Measurements from ENCODE around the gene ALG1L2. TPM values are rescaled to one million over a fixed set of nuclear protein-coding genes. Genes with fewer than 3 reads are reported as not detected.
"Not testable (repeated sequence)": the region's sequence is repeated elsewhere in the genome, so short reads cannot be mapped to it uniquely, and the experiment has no call there.

The ALG1L2 gene
- total and polyA plus RNA-seq, 9 donors = 0.54 to 3.5 (median 1.5) TPM; not detected in 4

- H3K36me3 ChIP-seq; H3K27me3 ChIP-seq; intact Hi-C loops (cut with DNase I); H3K9me3 ChIP-seq; H3K4me1 ChIP-seq (ENCODE audit: insufficient read depth): not testable (repeated sequence)
- H3K27ac ChIP-seq = peak overlapping the region; percentile 91 to 93
- peak; percentile 99 to 100 (median 100) for DNase-seq
- peak overlapping the region; percentile 55 for H3K4me3 ChIP-seq
- TF ChIP-seq POLR2A (IDR thresholded peaks at IDR 0.05) = peak; percentile 47
- 1 to 2% (median 1%) methylated on average over 30 to 62 of the region's 63 CpGs for WGBS, 3 donors
These were observed 30.5 kb downstream of the ALG1L2 start for GRCh38 chr3:130111865-130112747.

DNA sequence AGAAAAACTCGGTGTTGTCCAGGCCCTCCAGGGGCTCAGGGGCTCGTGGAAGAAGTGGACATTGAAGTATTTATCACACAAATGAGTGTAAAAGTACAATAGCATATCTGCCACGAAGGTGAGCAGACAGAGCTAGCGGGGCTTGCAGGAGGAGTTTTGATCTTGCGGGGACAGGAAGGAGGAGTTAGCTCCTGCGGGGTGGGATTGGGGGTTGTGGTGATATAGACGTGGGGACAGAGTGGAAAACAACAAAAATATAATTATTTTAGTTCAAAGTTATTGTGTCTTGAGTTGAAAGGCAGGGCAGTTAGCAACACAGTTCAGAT is 31.1 kb downstream of the ALG1L2 start:
- H3K9me3 ChIP-seq; H3K36me3 ChIP-seq; DNase-seq; H3K27me3 ChIP-seq; H3K4me1 ChIP-seq (ENCODE audit: insufficient read depth); intact Hi-C loops (cut with DNase I): not testable (repeated sequence)
- WGBS, 3 donors = 15 to 23% (median 20%) methylated on average over 7 of the region's 7 CpGs
- Histone ChIP-seq H3K4me3 (peak overlapping the region; percentile 55), H3K27ac (peak overlapping the region; percentile 91 to 93)

GRCh38 chr3:130115400-130115799 is 33.8 kb downstream of the ALG1L2 start:
- H3K9me3 ChIP-seq; intact Hi-C loops (cut with DNase I): not testable (repeated sequence)

DNA sequence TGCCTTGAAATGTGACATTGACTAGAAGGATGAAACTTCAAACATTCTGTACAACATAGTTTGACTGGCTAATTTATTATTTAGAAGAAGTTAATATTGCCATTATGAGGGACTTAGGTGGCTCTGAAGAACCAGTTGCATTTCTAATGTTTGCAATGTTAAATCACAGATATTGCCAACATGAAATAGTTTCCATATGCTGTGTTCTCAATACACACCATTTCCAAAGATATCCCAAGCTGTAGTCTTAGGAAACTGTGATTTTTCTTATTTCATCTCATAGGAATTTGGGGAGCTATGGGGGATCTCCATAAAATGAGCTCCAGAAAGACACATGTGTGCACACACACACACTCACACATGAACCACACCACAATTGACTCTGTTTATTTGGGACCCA is 36.3 kb downstream of the ALG1L2 start:
- Histone ChIP-seq H3K27ac (no peak overlapping the region), H3K9me3 (no peaks in the 10 kb centered on the region), H3K4me1 (ENCODE audit: insufficient read depth) (peaks cover 6% of the 10 kb centered on the region), H3K36me3 (no peaks in the 10 kb centered on the region), H3K4me3 (no peak overlapping the region), H3K27me3 (no peaks in the 10 kb centered on the region)
- TF ChIP-seq EP300 (IDR thresholded peaks at IDR 0.05) (no peak), CTCF (IDR thresholded peaks at IDR 0.05) (no peak), POLR2A (IDR thresholded peaks at IDR 0.05) (no peak)
- intact Hi-C loops (cut with DNase I) = no loop called here
- DNase-seq = no peak

More at GRCh38 chr3:130115400-130115799, 33.8 kb downstream of the ALG1L2 start:
- H3K27ac ChIP-seq; H3K4me1 ChIP-seq (ENCODE audit: insufficient read depth); H3K4me3 ChIP-seq; DNase-seq; H3K27me3 ChIP-seq; H3K36me3 ChIP-seq: not testable (repeated sequence)
- 67 to 73% (median 70%) methylated on average over 2 of the region's 2 CpGs for WGBS, 3 donors

- WGBS, 3 donors = 5 to 14% (median 8%) methylated on average over 9 of the region's 9 CpGs
These were observed 38.2 kb downstream of the ALG1L2 start for GRCh38 chr3:130119824-130120223.

DNA sequence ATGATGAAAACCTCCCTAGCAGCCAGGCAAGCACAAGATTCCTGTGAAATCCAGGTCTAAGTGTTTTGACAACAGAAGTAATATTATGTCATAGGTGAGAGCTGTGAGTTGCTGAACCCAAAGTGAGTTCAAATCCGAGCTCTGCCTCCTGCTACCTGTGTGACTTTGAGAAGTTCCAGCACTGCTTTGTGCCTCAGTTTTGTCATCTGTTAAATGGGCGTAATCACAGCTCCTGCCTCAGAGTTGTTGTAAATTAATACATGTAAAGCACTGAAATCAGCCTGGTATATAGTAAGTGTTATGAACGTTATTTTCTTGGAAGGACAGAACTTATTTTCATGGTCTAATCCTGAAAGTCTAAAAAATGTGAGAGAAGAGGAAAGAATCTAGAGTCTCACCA is 38.7 kb downstream of the ALG1L2 start:
- H3K9me3 ChIP-seq; H3K36me3 ChIP-seq; H3K4me3 ChIP-seq; H3K4me1 ChIP-seq (ENCODE audit: insufficient read depth); intact Hi-C loops (cut with DNase I); H3K27me3 ChIP-seq; DNase-seq: not testable (repeated sequence)
- H3K27ac ChIP-seq = peak overlapping the region in 1 of 2 donors; percentile 65
- WGBS, 3 donors = 59 to 65% (median 63%) methylated on average over 3 of the region's 3 CpGs

More at GRCh38 chr3:130119824-130120223, 38.2 kb downstream of the ALG1L2 start:
- DNase-seq = peak; percentile 58 to 73 (median 66)
- intact Hi-C loops (cut with DNase I); H3K36me3 ChIP-seq; H3K4me3 ChIP-seq; H3K27me3 ChIP-seq; H3K9me3 ChIP-seq; H3K4me1 ChIP-seq (ENCODE audit: insufficient read depth): not testable (repeated sequence)
- H3K27ac ChIP-seq = peak overlapping the region in 1 of 2 donors; percentile 65

GRCh38 chr3:130122891-130123775 is 41.5 kb downstream of the ALG1L2 start:
- DNase-seq = peak; percentile 60 to 83 (median 66)
- 6 to 9% (median 6%) methylated on average over 17 of the region's 17 CpGs for WGBS, 3 donors
- intact Hi-C loops (cut with DNase I) = not testable (repeated sequence)

GRCh38 chr3:130125406-130125805 is 43.8 kb downstream of the ALG1L2 start:
- DNase-seq; H3K27me3 ChIP-seq; intact Hi-C loops (cut with DNase I); H3K27ac ChIP-seq; H3K4me3 ChIP-seq; H3K4me1 ChIP-seq (ENCODE audit: insufficient read depth); H3K9me3 ChIP-seq; H3K36me3 ChIP-seq: not testable (repeated sequence)
- 85 to 96% (median 89%) methylated on average over 2 of the region's 2 CpGs for WGBS, 3 donors

More at GRCh38 chr3:130122891-130123775, 41.5 kb downstream of the ALG1L2 start:
- not testable (repeated sequence) for H3K36me3 ChIP-seq; H3K4me3 ChIP-seq; H3K4me1 ChIP-seq (ENCODE audit: insufficient read depth); H3K27me3 ChIP-seq; H3K9me3 ChIP-seq
- H3K27ac ChIP-seq = peak overlapping the region; percentile 45 to 74

DNA sequence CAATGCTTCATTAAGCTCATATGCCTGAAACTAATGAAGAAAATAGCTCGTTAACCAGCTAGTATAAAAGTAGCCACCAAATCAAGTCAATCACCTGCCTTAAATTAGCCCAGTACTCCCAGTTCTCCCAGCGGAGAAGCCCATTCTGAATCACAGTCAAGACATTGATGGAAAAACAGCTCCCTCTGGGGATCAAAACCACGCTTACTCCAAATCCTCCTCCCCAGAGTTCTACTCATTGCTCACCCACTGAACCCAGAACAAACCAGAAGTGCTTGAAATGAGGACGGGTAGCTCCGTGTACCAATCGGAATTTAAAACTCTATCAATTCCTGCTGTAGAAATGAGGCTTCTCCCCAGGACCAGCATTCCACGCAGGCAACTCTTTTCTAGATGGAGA is 54.7 kb downstream of the ALG1L2 start:
- intact Hi-C loops (cut with DNase I); H3K9me3 ChIP-seq; H3K4me3 ChIP-seq; H3K36me3 ChIP-seq; H3K4me1 ChIP-seq (ENCODE audit: insufficient read depth); DNase-seq; H3K27ac ChIP-seq; H3K27me3 ChIP-seq: not testable (repeated sequence)
- WGBS, 3 donors = 48 to 64% (median 51%) methylated on average over 7 of the region's 7 CpGs

DNA sequence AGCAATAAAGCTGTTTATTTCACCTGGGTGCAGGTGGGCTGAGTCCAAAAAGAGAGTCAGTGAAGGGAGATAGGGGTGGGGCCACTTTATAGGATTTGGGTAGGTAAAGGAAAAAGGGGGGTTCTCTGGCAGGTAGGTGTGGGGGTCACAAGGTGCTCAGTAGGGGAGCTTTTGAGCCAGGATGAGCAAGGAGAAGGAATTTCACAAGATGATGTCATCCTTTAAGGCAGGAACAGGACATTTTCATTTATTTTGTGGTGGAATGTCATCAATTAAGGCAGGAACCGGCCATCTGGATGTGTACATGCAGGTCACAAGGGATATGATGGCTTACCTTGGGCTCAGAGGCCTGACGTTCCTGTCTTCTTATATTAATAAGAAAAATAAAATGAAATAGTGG is 56.1 kb downstream of the ALG1L2 start:
- H3K27ac ChIP-seq; H3K4me1 ChIP-seq (ENCODE audit: insufficient read depth); H3K9me3 ChIP-seq; H3K27me3 ChIP-seq; H3K36me3 ChIP-seq; intact Hi-C loops (cut with DNase I); H3K4me3 ChIP-seq; DNase-seq: not testable (repeated sequence)
- 82 to 89% (median 88%) methylated on average over 2 of the region's 2 CpGs for WGBS, 3 donors

Data from ovary (tissue), 9 donors.